GM18867 (cell line): ENCODE results near the gene PTPRT.

Experiments used
- ATAC-seq: cut with Tn5 transposase; IDR thresholded peaks from one replicate; pipeline ENCODE4 v1.9.1; 2021; ENCODE audit warnings: mild to moderate bottlenecking, moderate library complexity; ENCODE audit not compliant: unreplicated experiment

Gene PTPRT

DNA sequence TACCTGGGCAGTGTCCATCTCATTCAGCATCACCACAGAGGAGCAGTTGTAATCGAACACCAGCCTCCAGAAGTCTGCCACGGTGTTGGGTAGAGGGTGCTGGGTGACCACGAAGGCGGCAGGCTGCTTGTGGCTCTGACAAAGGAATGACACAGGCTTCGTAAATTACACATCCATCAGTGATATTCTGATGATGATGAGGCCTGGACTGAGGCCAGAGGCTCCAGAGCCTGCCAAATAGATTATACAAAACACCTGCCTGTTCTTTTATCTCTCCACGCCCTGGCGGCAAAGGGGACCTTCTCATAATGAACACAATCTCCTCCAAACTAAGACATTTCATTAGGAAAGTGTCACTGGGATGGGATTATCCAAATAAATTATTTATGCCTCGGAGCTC lies 1091.3 kb downstream of the PTPRT start:
- no peak for ATAC-seq

DNA sequence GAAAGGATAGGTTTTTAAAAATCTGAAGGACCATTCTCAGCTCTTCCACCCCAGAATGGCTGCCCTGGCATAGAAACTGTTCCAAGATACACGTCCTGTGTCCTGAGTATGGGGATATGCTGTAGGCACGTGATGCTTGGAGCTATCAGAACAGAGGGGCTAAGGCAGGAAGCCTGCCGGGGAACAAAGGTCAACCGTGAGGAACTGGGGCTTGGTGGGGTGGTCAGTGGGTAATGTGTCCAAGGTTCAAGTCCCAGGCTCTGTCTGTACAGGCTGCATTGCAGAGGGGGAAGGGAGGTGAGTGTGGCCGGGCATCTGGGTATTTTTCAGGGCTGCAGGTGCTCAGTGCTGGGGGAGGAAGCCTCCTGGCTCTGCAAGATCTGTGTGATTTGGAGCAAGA lies 1092.0 kb downstream of the PTPRT start:
- no peak for ATAC-seq

DNA sequence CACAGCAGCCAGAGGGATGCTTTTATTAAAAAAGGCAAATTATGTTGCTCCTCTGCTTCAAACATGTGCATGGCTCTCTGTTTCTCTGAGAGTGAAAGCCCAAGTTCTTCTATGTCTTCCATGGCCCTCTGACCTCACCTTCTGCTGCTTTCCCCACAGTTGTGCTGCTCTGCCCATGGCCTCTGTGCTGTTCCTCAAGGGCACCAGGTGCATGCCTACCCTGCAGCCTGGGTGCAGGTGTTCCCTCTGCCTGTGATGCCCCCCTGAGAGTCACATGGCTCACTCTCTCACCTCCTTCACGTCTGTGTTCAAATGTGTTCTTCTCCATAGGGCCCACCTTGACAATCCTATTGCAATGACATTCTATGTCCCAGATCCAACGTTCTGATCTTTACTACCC lies 1094.5 kb downstream of the PTPRT start:
- no peak for ATAC-seq

DNA sequence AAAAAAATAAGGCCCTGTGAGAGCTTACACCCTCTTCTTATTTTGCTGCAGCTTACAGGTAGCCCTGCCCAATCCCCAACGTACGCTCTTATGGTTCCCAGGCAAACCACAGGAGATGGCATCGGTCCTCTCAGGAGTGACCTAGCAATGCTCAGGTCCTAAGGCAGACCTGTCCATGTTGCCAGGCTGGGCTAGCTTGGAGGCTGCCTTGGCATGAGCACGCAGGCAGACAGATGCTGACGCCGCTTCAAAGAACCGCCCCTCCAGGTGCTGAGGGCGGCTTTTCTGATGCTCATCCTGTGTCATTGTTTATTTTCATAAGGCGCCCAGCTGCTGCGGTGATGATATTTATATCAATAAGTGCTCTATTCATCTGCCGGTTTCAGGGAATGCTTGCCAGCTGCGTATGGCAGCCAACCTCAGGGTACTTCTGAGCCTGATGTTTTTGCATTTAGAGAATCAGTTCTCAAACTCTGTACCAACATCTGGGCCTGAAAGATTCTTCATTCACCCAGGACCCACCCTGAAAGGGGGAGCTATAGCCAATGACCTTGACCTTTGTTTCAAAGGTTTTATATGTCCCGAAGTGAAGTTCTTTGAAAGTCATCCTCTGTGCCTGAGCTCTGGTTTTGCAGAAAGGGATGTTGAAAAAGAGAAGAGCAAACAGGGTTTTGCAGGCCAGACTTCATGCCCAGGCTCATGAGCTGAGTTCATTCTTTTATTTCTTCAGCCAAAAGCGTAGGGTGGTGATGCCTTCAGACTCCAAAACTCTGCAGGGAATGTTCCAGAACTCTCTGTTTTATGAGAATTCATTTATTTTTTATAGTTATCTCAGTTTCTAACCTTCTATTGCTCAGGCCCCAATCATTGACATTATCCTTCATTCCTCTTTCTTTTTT lies 1095.9 kb downstream of the PTPRT start:
- no peak for ATAC-seq

DNA sequence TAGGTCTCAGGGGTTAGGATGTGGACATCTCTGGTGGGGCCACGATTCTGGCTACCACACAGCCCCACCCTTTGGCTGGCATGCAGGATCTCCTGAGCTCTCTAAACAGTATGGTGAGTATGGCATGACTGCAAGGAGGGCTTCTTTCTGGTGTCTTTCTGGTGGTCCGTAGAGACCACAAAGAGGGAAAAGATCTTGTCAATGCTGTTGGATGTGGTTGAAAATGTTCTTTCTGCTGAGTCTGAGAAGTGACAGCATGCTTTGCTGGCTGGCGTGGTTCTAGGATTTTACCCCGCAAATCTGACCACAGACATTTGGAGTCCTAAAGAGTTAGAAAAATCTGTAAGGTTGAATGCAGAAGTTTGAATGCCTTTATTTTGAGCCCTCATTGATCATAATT lies 1096.7 kb downstream of the PTPRT start:
- no peak for ATAC-seq

DNA sequence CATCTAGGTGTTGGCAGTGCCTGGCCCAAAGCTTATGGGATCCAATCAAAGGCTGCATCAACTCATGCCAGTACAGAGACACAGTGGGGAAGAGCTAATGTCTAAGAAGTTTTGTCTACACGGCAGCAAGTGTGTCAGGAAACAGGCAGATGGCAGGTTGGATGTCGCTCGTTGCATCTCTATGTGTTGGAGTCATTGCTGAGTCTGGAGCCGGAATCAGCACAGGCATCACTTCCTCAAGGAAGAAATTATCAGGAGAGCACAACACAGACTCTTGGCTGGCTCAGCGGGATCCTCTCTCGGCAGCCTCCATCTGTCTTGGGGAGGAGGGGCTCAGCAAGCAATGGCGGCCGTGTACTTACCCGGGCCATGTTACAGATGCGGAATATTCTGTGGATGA lies 1104.3 kb downstream of the PTPRT start:
- ATAC-seq: no peak

DNA sequence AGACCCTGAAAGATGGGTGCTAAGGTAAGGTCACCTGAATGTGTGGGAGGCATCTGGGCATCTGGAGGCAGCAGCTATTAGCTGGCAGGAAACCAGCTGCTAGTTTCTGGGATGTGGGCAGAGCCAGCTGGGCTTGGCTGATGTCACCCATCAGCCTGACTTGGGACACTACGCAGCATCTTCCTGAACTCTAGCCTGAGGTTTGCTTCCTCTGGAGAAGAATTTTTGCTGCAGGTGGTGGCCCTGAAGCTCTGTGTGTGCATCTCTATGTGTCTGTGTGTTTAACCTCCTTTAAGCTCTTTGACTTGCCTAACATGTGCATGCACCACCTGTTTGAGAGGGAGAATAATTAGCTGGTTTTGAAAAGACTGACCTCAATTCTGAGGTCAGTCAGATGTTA lies 1106.4 kb downstream of the PTPRT start:
- ATAC-seq: no peak

DNA sequence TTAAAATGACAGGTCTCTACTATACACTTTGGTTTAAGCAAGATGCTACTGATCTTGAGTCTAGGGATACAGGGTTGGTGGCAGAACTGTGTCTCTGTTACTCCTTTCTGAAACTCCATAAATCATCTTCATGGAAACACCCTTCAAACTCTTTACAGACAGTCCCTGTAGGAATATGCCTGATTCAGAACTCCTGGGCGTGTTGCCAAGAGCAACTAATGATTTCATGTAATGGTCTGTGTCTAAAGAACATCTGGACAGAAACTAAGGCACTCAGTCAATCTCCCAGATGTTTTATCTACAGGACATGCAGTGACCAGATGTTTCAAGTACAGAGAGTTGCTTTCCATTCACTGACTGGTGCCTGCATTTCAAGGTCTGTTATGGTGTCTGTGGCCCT lies 1107.1 kb downstream of the PTPRT start:
- no peak for ATAC-seq

DNA sequence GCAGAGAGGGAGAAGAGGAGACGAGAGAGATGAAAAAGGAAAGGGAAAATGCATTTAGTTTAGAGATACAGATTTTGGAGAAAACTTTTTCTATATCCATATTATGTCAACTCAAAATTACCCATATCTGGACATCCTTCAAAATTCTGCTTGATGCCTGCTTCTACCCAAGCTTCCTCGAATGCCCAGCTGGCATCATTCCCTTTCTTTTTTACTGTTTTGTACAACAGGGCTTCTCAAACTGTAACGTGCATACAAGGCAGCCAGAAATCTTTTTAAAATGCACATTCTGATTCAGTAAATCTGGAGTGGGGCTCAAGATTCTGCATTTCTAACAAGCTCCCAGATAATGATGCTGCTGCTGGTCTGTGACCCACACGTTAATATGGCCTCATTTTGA lies 1108.8 kb downstream of the PTPRT start:
- ATAC-seq: no peak

DNA sequence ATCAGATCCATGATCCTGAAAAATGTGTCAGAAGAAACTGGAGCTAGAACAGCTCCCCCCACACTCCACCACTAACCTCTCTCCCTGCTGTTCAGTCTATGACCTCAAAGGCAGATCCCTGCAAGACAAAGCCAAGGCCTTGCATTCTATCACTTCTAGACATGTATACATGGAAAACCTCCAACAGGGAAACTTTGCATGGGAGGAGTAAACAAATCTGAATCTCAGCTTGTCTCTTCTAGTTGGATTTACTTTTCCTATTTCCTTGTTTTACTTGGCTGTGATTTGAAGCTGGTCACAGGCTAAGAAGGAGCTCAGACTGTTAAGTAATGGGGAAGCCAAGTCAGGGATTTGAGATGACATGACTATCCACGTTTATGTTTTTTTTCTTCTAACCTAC lies 1114.8 kb downstream of the PTPRT start:
- no peak for ATAC-seq

DNA sequence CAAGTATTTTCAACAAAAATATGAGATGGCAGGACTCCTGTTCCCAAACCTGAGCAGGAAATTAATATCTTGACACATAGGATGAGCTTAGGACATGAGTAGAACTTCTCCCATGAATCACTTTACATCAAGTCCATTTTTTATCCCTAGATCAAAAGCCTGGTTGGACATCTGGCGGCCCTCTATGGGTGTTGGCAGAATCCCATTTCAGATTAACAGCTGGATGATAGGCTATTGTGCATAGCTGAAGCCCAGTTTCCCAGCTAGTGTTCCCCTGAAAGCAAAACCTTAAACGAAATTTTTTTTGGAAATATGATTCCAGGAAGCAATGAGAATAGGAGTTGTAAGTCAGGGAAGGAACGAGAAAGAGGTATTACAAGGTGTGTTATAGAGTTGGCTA lies 1122.1 kb downstream of the PTPRT start:
- ATAC-seq: no peak

DNA sequence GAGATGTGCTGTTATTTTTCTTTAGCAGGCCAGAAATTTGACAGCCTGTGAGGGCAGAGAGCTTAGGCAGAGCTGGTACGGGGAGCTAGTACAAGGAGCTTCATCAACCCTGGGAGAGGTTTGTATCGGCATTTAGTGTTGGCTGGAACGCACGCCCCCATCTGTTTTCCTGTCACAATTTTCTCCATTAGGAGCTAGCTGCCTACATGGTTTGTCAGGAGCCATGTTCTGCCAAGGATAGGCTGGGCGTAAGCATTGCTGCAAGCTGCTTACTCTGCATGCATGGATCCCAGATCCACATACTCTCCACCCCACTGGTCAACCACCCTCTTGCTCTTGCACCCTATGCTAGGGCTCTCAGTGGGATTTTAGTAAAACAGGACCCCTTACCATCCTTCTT lies 1122.5 kb downstream of the PTPRT start:
- ATAC-seq: no peak

DNA sequence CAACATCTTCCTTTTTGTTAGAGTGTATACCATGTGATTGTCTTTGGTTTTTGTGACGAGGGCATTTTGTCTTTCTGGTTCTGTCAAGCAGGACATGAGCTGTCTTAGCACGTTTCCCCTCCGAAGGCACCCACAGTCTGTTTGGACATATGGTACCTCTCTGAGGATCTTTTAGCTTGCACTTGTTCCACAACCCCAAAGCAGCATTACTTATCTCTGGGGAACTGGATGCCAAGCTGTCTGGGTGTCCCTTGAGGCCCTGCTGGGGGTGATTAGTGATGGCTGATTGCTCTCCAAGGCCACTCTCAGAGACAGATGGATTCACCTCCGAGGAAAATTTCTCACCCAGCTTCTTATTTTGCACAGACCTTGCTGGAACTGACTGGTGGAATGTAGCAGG lies 1126.6 kb downstream of the PTPRT start:
- no peak for ATAC-seq

DNA sequence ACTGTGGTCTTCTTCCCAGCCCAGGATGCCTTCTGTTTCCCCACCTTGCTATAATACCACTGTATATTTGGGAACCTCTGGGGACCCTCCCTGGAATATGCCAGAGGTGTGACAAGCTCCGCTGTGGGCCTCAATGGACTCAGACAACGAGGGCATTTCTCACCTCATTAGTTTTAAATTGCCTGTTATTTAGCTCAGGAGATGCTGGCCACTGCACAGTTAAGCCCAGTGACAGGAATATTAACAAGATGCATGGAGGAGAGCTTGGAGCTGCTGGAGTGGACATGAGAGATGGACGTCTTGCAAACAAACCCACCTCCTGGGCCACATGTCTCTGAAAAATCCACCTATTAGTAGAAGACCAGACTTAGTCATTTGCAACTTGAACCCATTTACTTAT lies 1136.4 kb downstream of the PTPRT start:
- no peak for ATAC-seq

DNA sequence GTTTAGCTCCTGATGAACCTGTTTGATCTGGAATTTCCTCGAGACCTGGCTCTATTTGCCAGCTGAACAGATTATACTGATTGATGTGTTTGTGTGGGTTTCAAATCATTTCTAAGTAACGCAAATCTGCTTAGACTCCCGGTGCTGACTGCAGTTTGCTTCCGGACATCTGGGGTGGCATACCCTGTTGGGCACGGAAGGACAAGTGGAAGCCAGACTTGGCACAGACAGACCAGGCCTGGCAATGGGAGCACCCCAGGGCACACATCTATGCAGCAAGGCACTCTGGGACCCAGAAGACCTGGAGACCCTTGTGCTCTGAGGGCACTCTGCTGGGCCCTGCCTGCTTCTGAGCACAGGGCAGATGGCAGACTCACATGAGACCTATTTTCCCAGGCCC lies 1137.8 kb downstream of the PTPRT start:
- no peak for ATAC-seq

DNA sequence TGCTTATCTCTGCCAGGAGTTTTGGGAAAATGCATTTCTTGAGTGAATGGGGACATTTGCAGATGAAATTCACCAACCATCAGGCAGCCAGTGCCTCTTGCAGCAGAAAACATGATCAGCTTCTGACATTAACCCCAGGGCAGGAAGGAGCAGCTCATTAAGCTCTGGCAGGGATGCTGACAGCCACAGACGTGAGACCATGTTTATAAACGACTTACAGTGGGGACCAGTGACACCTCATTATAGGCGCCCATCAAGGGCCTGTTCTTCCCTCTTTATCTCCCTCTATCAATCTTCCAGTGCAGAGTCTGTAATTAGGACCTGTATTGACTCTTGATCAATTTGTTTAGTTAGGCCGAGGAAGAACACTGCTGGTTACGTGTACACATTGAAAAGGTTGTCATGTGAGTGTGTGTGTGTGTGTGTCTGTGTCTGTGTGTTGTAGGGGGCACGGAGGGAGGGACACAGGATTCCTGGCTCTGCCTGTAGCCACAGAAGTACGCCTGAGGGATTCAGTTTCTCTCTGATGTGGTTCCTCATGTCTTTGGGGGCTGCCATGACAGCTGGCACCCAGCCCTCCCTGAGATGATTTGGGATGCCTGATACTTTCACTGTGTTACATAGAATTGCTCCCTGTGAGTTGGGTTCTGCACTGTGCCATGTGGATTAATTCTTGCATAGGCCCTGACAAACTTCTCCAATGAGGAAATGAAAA lies 1143.2 kb downstream of the PTPRT start:
- ATAC-seq: no peak

DNA sequence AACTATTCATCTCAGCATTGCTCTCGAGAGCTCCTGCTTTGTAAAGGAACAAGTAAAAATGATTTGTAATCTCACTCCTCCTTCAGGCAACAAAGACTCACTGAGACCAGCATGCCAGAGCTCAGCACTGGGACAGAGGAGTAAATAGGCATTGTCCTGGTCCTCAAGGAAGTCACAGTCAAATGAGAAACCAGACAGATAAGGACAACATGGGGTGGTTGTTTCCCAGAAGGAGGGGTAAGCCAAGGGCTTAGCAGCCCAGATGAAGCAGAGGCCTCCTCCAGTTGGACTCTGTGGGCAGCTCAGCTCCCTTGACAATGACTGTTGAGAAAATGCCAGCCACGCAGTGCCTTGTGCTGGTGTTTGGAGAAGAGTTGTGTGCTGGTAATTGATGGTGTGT lies 1145.8 kb downstream of the PTPRT start:
- ATAC-seq: no peak

DNA sequence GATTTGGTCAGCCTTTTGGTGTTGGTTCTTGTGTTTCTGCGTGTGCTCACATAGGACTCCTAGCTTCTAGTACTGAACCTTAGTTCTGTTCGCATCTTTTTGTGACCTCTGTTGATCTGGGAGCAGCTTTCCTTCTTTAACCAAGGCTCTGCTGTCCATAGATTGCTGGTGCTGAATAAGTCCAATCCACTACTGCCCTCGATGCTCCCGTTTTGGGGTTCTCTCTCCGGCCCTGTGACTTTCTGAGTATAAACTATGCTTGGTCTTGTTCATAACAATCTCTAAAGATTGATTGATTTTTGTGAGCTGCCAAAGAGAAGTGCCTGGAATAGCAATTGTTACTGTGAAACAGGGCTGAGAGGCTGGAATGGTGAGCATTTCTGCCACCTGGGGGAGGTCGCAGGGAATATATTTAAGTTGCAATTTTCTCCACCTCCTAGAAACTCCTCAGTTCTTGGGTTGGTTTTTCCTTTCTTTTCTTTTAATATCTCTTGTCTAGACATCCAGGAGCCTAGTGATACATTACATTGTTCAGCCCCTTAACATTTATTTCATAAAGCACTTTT lies 1148.6 kb downstream of the PTPRT start:
- ATAC-seq: no peak

DNA sequence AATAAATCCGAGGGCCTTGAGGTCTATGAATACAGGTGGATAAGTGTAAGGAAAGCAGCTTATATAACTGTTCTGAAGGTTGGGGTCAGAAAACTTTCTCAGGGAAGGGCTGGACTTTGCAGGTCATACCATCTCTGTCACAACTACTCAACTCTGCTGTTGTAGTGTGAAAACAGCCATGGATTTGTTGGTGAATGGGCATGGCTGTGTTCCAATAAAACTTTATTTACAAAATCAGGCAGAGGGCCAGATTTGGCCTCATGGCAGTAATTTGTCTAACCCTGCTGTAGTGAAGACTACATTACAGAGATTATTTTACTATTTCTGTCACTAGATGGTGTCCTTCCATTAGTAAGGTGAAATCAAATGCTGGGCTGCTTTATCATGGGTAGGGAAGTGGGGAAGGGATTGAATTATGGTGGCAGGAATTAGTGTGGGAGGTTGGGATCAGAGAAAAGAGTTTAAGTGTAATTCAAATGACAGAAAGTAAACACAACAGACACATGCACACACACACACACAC lies 1161.9 kb downstream of the PTPRT start:
- no peak for ATAC-seq

DNA sequence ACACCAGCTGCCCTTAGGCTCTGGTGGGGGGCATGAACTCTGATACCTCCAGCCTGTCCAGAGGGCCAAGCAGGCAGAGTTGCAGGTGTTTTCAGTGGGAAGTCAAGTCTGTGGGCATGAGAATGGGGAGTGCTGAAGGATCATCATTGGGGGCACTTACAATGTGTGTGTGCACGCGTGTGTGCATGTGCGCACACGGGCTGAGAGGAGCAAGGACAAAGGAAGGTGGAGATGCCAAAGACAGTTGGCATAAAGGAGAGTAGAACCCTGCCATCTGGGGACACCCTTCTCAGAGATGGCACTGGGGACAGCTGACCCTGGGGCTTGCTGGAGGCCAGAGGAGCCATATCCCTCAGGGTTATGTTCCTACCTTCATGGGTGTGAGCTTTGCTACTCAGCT lies 1163.1 kb downstream of the PTPRT start:
- ATAC-seq: no peak

DNA sequence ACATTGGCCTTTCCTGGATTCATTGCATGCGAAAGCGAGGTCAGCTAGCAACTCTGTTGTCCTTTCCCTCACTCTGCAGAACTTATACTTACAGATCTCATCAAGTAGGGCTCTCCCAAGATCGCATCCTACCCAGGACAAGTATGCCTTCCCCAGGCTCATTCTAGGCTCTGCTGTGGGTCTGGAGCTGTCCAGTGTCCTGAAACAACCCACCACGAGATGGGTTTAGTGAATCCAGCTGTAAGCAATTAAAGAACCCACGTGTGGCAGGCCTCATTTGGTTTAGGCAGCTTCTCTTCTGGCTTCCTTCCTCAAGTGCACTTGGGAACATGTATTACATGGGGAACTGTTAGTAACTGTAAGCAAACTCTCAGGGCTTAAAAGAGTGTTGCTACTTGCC lies 1165.1 kb downstream of the PTPRT start:
- no peak for ATAC-seq
